Activated CD4-positive, alpha-beta T cell treated with anti-CD3 and anti-CD28 coated beads, Interleukin-2, Interleukin-4, amounts not matched to agents 100 ng/mL and 50 ng/mL, durations not matched to agents 16 hours and 8 hours (primary cell): ENCODE data around the gene SHF.
"Not testable (repeated sequence)": the region's sequence is repeated elsewhere in the genome, so short reads cannot be mapped to it uniquely, and the experiment has no call there.

Experiments used
- DNase-seq: peaks from one replicate; pipeline ENCODE4 v3.0.0-alpha.2; 2020; ENCODE audit warnings: low spot score

SHF gene

GRCh38 chr15:45146405-45146804, 41.4 kb downstream of the SHF start:
- DNase-seq, result no peak

GRCh38 chr15:45144775-45145174, 43.0 kb downstream of the SHF start:
- no peak for DNase-seq

- DNase-seq, result no peak
Observed at GRCh38 chr15:45143946-45144345, 43.8 kb downstream of the SHF start.

- no peak for DNase-seq
Observed at GRCh38 chr15:45143056-45143455, 44.7 kb downstream of the SHF start.

- no peak for DNase-seq
Observed at GRCh38 chr15:45141386-45141785, 46.4 kb downstream of the SHF start.

GRCh38 chr15:45140557-45141250, 47.1 kb downstream of the SHF start:
- DNase-seq, result no peak

GRCh38 chr15:45139770-45140169, 48.0 kb downstream of the SHF start:
- DNase-seq, result no peak

- DNase-seq, result no peak
Observed at GRCh38 chr15:45138814-45139765, 48.7 kb downstream of the SHF start.

GRCh38 chr15:45137703-45138102, 50.1 kb downstream of the SHF start:
- DNase-seq, result no peak

GRCh38 chr15:45136378-45136764, 51.4 kb downstream of the SHF start:
- DNase-seq, result no peak

GRCh38 chr15:45135705-45136377, 51.9 kb downstream of the SHF start:
- DNase-seq, result not testable (repeated sequence)

GRCh38 chr15:45134682-45135604, 52.8 kb downstream of the SHF start:
- DNase-seq, result no peak

- no peak for DNase-seq
Observed at GRCh38 chr15:45134046-45134445, 53.7 kb downstream of the SHF start.

GRCh38 chr15:45133561-45133920, 54.2 kb downstream of the SHF start:
- no peak for DNase-seq

- no peak for DNase-seq
Observed at GRCh38 chr15:45132844-45133560, 54.8 kb downstream of the SHF start.

- DNase-seq, result no peak
Observed at GRCh38 chr15:45131510-45131909, 56.3 kb downstream of the SHF start.

- no peak for DNase-seq
Observed at GRCh38 chr15:45130291-45131000, 57.3 kb downstream of the SHF start.

GRCh38 chr15:45129651-45130129, 58.1 kb downstream of the SHF start, which contains the start of the genes DUOX1 and DUOXA1:
DUOX1 (plus strand) TSS chr15:45129994; CDS start chr15:45131967, 1,973 bp downstream.
DUOXA1 (minus strand) TSS chr15:45129879; CDS start chr15:45123014, 6,865 bp downstream.
- no peak for DNase-seq

GRCh38 chr15:45128971-45129639, 58.7 kb downstream of the SHF start:
- no peak for DNase-seq
